Left renal cortex interstitium (tissue), 4 donors: Measurements from ENCODE around the gene CYP24A1. TPM values are rescaled to one million over a fixed set of nuclear protein-coding genes. Genes with fewer than 3 reads are reported as not detected.

ENCODE experiments used
- DNase-seq, 4 donors: peaks; one replicate each; pipeline ENCODE4 v3.0.0-alpha.2; 2013; ENCODE audit warnings: low read depth in 4 of 4, low spot score in 2 of 4, missing footprints in 1 of 4
- polyA plus RNA-seq, 4 donors: library from polyadenylated mRNA; unstranded; fragments of 120-200 nt; gene quantifications; one replicate each; pipeline ENCODE4 v1.2.1, GENCODE V29; 2013; ENCODE audit not compliant: insufficient read length in 4 of 4

The CYP24A1 gene
- polyA plus RNA-seq, 4 donors: 0.89 to 3.6 (median 2.7) TPM

DNA sequence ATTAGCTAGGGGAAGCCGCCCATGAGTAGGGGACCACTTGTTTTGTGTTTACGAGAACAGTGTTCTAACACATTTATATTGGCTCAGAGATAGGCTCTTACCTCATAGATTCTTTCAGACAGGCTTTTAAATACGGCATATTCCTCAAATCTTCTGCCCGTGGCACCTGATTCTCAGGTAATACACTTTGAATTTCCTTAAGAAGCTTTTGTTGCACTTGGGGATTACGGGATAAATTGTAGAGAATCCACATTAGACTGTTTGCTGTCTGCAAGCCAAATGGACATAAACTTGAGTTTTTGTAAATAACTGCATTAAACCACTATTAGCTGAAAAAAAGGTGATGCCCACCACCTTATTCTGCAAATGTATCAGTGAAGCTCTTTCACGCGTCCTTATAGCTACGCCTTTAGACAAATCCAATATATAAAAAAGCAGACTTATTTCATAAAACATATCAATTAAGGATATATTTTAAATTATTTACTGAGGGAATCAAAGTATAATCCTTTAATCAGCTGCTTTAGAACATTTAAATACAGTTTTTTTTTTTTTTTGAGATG, 14.8 kb downstream of the CYP24A1 start:
- DNase-seq: no peak

DNA sequence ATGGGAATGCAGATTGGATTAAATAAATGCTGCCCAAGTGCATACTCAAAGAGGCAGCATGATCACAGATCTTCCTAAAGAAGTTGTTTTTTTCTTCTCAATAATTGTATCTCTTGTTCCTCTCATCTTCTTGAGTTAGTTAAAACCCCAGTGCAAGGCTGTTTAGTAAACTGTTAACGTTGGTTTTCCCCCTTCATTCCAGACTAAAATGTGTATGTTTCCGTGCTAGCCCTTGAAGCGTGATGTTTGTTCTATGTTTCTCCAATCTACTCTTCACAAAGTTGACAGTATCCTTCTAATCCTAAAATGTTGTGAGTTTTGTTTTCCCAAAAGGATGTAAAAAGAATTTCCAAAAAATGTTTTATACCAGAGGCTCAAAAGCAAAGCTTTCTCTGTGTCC, 15.6 kb downstream of the CYP24A1 start:
- no peak for DNase-seq

DNA sequence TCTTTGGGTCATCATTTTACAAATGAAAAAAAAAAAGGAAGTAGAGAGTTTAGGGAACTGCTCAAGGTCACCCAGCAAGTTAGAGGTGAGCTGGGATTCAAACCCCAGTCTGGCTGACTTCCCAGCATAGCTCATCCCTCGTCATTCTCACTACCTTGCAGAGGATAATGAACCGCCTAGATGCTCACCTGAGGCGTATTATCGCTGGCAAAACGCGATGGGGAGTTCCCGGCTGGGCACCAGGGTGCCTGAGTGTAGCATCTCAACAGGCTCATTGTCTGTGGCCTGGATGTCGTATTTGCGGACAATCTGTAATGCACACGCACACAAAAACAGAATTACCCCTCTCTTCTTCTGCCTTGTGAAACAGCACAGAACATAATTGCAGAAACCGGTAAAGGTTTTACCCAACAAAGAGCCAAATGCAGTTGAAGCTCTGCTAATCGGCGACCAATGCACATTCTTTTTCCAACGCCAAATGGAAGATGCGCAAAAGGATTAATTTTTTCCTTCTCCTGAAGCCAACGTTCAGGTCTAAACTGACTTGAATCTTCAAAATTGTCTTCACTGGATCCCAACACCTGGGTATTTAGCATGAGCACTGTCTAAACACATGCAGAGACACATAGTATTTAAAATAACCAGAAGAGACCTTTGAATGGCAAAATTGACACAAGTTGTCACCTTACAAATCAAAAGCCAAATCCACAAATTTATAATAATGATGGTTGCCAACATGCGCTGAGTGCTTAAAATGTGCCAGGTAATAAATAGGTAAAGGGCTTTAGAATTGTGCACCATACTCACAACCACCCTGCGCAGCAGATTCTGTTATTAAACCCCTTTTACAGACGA, 16.6 kb downstream of the CYP24A1 start:
- DNase-seq: no peak

DNA sequence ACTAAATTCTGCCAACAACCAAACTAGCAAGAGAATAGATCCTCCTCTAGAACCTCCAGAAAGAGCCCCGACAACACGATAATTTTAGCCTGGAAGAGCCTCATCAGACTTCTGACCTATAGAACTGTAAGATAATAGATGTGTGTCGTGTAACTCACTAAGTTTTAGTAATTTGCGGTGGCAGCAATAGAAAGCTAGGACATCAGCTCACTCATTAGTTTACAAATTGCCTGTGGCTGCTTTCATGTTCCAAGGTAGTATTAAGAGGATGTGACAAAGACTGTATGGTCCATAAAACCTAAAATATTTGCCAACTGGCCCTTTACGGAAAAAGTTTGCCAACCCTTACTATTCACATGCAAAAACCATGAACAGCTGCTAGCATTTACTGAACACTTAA, 17.3 kb downstream of the CYP24A1 start:
- no peak for DNase-seq

DNA sequence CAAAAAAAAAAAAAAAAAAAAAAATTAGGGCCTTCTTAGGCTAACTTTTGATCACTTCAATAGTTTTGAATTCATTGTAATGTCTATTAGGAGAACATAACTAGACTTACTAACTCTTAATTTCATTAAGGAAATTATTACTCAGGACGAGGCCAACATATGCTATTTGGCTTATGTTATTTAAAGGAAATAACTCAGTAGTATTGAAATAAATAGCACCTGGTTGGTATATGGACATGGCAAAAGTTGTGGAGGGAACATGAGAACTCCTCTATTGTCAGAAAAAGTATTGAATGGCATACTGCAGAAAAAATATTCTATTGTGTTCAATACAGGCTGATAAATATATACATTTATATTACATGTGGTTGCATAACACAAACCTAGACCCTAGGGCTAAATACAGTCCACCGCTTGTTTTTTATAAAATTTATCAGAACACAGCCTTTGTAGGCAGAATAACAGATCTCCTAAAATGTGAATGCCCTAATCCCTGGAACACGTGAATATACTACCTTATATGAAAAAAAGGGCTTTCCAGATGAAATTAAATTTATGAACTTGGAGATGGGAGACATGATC, 18.0 kb downstream of the CYP24A1 start:
- DNase-seq: no peak

DNA sequence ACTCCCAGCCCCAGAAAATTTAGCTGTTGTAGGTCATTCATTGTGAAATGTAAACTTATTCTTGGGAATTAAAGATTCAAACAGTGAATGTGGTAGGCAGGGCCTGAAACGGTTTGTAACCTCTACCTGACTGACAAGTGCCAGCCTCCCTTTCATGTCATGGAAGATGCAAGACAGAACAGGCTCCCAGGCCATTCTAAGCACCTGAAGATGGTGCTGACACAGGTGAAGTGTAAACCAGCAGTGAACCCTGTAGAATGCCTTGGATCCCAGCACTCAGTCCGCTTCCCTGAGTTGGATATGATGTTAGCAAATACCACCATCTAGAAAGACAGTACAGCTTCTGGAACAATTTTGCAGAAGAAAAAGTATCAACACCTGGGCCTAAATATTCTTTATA, 19.3 kb downstream of the CYP24A1 start:
- DNase-seq: no peak

DNA sequence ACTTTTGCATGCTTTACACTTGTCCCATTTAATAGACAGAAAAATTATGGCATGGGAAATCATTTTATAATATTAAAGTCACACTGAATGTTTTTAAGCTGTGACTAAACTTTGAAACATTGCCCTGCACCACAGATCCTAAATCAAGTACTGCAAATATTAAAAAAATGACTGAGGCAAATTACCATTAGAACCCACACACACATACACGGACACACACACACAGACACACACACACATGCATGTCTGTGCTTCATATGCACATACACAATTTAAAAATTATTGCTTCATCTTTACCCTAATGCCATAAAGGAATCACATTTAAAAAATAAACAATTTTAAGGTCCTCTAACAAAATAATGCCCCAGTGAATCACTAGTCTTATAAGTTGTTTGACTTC, 19.9 kb downstream of the CYP24A1 start:
- no peak for DNase-seq

DNA sequence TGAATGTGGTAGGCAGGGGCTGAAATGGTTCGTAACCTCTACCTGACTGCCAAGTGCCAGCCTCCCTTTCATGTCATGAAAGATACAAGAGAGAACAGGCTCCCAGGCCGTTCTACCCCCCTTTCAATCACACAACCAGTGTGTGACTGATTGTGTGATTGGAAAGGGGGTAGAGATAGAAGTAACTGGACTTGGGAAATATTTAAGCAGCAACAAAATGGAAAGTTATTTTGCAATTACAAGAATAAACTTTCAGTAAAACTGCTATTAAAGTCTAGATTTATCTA, 20.8 kb downstream of the CYP24A1 start:
- no peak for DNase-seq

DNA sequence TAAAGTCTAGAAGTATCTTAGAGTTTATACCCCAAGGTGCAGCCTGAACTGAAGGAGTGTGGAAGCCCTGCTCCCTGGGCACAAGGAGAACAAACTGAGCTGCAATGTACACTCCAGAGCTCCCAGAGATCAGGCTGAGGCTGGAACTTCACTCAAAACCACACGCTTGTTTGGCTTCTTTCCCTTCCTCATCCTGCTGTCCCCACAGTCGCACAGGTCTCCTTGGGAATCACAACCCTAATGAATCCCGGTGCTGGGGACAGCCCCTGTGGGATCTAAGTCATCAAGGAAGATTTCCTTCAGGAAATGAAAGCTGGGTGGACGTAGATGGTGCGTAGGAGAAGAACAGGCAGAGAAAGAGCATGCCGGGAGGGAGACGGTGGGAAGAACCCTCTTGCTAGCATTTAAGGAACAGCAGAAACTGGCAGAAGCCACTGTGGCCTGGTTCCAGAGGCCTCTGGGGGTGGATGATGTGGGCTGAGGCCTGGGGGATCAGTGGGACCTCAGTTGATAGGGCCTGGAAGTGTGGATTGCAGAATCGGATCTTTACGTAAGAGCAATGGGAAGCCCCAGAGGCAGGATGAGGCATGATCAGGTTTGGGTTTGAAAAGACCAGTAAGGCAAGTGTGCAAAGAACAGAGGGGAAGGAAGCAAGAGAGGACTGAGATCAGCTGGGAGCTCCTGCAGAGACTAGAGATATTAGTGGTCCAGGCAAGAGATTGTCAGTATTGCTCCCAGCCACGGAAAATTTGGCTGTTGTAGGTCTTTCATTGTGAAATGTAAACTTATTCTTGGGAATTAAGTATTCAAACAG, 21.4 kb downstream of the CYP24A1 start:
- no peak for DNase-seq

DNA sequence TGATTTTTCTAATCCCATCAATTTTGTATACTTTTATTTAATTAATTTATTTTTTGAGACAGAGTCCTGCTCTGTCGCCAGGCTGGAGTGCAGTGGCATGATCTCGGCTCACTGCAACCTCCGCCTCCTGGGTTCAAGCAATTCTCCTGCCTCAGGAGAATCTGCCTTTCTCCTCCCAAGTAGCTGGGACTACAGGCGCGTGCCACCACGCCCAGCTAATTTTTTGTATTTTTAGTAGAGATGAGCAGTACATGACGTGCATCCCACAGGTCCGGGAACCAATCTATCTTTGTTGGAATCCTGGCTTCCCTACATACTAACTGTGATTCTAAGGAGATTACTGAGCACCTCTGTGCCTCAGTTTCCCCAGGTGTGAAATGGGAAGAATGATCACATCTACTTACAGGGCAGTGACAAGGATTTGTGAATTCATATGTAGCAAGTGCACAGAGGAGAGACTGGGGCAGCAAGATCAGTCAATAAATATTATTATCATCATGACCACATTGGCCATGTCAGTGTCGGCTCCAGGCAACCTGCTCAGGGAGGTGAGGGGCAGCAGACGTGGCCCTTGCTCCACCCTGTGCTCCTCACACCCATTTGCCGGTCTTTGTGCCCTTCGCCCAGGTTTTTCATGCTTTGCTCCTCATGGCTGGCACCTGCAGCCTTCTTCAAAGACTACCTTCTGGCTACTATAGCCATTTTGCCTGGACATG, 22.1 kb downstream of the CYP24A1 start:
- DNase-seq: no peak

DNA sequence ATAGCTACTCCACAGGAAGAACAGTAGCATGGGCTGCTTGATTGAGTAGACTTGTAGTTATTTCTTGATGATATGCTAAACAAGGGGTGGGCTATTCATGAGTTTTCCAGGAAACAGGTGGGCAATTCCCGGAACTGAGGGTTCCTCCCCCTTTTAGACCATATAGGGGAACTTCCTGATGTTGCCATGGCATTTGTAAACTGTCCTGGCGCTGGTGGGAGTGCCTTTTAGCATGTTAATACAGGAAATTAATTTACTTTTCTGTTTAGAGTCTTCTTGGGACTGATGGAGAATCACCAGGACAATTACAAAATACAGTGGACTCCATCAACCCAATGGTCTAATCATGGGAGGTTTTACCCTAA, 22.7 kb downstream of the CYP24A1 start:
- no peak for DNase-seq

DNA sequence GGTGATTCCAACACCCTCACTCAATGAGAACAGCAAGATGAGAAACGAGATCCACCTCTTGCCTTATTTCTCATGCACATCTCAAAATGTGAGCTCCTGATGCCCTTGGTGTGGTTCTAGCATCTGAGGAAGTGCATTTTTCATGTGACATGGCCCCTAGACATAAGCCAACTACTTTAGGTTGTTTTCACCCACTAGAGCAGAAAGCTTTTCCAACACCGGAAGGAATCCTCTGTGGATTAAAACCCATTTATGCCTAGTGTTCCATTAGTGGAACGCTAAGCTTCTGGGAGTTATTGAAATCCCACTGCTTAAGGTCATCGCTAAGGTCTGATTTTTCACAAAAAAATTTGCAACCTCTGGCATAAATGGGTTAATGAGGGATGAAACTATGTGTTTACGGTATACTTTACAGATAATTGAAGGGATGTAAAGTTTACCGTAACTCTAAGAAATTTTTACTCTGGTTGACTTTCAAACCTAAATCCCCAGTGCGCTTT, 24.0 kb downstream of the CYP24A1 start:
- no peak for DNase-seq

DNA sequence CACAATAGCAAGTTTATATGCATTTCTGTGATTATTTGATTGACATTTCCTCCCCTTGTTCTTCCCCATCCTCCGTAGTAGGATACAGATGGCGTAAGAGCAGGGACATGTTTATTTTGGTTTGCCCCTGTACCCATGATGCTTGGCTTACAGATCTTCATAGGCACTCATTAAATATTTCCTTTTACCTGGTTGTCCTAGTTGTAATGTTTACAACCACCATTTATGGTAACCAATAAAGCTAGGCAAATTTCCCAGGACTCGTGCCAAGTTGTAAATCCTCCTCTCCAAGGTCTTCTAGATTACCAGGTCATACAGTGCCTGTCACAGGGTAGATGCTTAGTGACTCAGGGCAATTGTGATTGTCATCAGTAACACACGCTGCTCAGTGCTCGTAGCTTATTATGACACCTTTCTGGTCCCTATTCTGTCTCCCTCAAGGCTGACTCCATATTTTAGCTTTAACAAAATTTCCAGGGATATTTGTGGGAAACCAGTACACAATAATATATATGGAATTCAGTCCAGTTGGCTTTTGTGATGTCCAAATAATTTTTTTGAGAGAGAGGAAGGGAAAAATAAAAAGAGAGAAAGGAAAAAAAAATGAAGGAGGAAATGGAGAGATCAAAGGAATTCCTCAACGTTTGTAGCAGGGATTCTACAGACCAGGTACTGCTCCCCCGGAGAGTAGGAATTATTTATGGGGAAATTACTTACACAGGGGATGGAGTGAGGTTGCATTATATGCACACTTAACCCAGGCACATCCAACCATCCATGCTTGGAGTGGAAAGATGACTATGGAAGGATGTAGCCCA, 24.6 kb downstream of the CYP24A1 start:
- no peak for DNase-seq

DNA sequence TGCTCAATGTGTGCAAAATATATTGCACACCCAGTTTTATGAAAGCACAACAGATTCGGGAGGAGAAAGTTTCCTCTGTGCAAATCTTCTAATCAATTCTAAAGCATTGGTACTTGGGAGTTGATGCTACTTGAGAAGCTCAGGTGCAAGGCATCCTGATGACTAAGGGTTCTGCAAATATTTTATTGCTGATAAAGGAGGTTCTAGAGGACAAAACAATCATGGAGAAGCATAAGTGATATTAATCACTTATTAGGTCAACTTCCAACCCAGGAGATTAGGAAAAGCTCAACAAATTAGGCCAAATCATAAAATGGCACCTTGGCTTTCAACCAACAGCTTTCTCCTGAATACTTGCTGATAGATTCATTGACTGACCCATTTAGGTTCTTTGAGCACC, 27.1 kb downstream of the CYP24A1 start:
- DNase-seq: no peak

DNA sequence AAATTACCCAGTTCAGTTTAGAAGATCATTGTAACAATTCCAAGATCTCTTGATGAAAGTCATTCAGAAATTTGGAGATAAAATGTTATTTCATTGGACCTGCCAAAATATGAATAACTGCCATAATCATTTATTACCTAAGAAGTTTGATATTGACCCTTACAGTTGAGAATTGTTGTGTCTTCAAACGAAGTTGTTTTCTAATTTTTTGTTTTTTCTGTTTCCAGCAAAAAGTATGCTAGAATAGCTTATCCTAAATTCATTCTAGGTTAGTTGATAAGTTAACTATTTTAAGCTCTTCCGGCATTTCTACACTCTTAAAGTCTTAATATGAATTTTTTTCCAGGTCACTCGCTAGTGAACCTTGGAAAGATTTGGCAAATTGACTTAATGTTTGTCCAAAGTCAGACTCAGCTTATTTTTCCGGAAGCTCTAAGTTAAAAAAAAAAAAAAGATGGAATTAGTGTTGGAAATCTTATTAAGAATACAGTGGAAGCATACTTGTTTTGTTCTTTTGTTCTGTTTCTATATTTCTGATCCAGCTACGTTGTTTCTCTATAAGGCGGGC, 28.9 kb downstream of the CYP24A1 start:
- DNase-seq: no peak

DNA sequence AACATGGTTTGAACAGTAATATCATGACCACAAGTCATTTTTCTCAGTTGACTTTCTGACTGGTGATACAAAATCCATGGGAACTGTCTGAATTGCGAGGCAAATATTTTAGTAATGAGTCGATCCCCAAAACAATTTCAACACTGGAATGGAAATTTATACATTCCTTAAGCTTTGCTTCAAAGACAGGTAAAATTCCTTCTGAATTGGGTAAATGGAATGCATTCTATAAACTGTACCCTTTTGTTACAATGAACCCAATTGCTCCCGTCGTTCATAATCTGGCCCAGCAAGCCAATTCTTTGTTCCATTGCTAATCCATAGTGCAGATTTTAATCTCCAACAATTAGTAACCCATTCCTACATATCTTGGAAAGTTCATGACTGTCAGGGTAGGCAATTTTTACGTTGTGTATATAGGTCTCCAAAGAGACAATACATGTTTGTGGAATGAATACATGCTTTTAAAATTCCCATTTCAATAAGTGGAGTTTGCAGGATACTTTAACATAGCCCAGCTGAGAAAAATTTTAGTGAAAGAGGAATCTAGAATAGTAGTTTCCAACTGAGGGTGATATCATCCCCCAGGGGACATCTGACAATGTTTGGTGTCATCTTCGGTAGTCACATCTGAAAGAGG, 32.7 kb downstream of the CYP24A1 start:
- DNase-seq: no peak

DNA sequence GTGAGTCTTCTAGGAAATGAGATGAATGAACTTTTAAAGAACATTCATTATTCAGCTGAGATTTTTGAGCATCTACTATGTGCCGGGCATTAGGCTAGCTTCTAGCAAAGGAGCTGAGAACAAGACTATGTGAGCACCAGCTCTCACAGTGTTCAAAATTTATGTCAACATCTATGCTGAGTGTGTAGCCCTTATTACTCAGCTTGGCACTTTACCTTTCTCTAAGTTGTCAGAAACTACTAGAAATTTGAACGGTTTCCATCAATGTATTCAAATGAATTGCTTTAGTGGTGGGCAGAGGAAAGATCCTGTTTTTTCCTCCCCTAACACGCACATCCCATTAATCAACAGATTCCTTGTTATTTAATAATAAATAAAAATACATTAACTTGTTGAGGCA, 33.3 kb downstream of the CYP24A1 start:
- DNase-seq: no peak

DNA sequence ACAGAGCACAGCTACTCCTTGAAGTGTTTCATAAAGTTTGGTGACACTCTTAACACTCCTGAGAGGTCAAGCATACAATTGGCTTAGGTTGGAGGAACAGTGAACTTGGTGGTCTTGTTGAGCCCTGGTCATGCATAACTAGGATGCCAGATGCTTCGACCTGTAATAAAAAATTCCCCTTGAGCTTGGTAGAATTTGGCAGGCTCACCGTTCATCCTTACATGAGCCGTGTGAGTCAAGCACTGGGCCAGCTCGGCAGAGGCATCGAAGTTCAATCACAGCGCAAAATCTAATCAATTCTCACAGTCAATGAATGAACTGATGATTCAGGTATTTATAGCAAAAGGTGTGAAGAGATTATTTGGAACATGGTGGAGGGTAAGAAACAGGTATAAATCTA, 33.7 kb downstream of the CYP24A1 start:
- no peak for DNase-seq

DNA sequence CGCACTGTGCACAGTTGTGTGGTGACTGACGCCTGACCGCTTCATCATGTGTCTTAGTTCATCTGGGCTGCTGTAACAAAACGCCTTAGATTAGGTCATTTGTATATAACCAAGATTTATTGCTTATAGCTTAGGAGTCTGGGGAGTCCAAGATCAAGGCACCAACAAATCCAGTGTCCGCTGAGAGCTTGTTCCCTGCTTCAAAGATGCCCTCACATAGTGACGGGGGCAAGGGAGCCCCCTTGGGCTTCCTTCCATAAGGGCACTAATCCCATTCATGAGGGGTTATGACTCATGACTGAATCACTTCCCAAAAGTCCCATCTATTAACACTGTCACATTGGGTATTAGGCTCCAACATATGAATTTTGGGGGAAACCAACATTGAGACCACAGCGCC, 34.6 kb downstream of the CYP24A1 start:
- DNase-seq: no peak
